ENCODE measurements around the gene TTC21B.

The TTC21B gene

GRCh38 chr2:165877565-165878550, 75.7 kb downstream of the TTC21B start:
- Histone ChIP-seq H3K27ac (replicated peaks) (no peak overlapping the region; the same call in 1 of the 2 replicates), H3K4me3 (replicated peaks; ENCODE audit: insufficient read depth, low read length) (no peak overlapping the region), H3K27me3 (ENCODE audit: insufficient read depth, poor library complexity, severe bottlenecking) (no peaks in the 10 kb centered on the region)
- DNase-seq (ENCODE audit: low read depth in 1 of 2, low spot score in 1 of 2), result peak; percentile 32 to 80
- TF ChIP-seq GABPA (IDR thresholded peaks at IDR 0.05; ENCODE audit: low read depth) (no peak), POLR2AphosphoS5 (IDR thresholded peaks at IDR 0.05; ENCODE audit: low read depth) (no peak), SPI1 (IDR thresholded peaks at IDR 0.05; ENCODE audit: borderline replicate concordance, low read depth) (no peak), CTCF (IDR thresholded peaks at IDR 0.05; ENCODE audit: insufficient read depth, low read length) (no peak), REST (IDR thresholded peaks at IDR 0.05; ENCODE audit: insufficient replicate concordance, low read depth) (no peak)

GRCh38 chr2:165876712-165877111, 76.9 kb downstream of the TTC21B start:
- no peaks in the 10 kb centered on the region for H3K27me3 ChIP-seq (ENCODE audit: insufficient read depth, poor library complexity, severe bottlenecking)
- no peak for DNase-seq (ENCODE audit: low read depth in 1 of 2, low spot score in 1 of 2)
- no peak overlapping the region for H3K27ac ChIP-seq (replicated peaks)
- TF ChIP-seq POLR2AphosphoS5 (IDR thresholded peaks at IDR 0.05; ENCODE audit: low read depth), result no peak
- TF ChIP-seq SPI1 (IDR thresholded peaks at IDR 0.05; ENCODE audit: borderline replicate concordance, low read depth), result no peak
- no peak for TF ChIP-seq GABPA (IDR thresholded peaks at IDR 0.05; ENCODE audit: low read depth)
- TF ChIP-seq REST (IDR thresholded peaks at IDR 0.05; ENCODE audit: insufficient replicate concordance, low read depth), result no peak
- TF ChIP-seq CTCF (IDR thresholded peaks at IDR 0.05; ENCODE audit: insufficient read depth, low read length), result no peak
- no peak overlapping the region for H3K4me3 ChIP-seq (replicated peaks; ENCODE audit: insufficient read depth, low read length)

GRCh38 chr2:165876269-165876668, 77.3 kb downstream of the TTC21B start:
- H3K27me3 ChIP-seq (ENCODE audit: insufficient read depth, poor library complexity, severe bottlenecking), result no peaks in the 10 kb centered on the region
- TF ChIP-seq POLR2AphosphoS5 (IDR thresholded peaks at IDR 0.05; ENCODE audit: low read depth) (no peak), CTCF (IDR thresholded peaks at IDR 0.05; ENCODE audit: insufficient read depth, low read length) (no peak), SPI1 (IDR thresholded peaks at IDR 0.05; ENCODE audit: borderline replicate concordance, low read depth) (no peak), REST (IDR thresholded peaks at IDR 0.05; ENCODE audit: insufficient replicate concordance, low read depth) (no peak), GABPA (IDR thresholded peaks at IDR 0.05; ENCODE audit: low read depth) (no peak)
- no peak for DNase-seq (ENCODE audit: low read depth in 1 of 2, low spot score in 1 of 2)
- H3K4me3 ChIP-seq (replicated peaks; ENCODE audit: insufficient read depth, low read length), result no peak overlapping the region
- H3K27ac ChIP-seq (replicated peaks), result no peak overlapping the region

Measured in HL-60 (cell line).